HG02763 (cell line): ENCODE data around the gene CUX1.

Experiments used
- ATAC-seq: cut with Tn5 transposase; IDR thresholded peaks from one replicate; pipeline ENCODE4 v1.9.1; 2021; ENCODE audit warnings: mild to moderate bottlenecking, moderate library complexity; ENCODE audit not compliant: unreplicated experiment

CUX1 gene

GRCh38 chr7:102089175-102090098 is 272.0 kb downstream of the CUX1 start:
- ATAC-seq = no peak

DNA sequence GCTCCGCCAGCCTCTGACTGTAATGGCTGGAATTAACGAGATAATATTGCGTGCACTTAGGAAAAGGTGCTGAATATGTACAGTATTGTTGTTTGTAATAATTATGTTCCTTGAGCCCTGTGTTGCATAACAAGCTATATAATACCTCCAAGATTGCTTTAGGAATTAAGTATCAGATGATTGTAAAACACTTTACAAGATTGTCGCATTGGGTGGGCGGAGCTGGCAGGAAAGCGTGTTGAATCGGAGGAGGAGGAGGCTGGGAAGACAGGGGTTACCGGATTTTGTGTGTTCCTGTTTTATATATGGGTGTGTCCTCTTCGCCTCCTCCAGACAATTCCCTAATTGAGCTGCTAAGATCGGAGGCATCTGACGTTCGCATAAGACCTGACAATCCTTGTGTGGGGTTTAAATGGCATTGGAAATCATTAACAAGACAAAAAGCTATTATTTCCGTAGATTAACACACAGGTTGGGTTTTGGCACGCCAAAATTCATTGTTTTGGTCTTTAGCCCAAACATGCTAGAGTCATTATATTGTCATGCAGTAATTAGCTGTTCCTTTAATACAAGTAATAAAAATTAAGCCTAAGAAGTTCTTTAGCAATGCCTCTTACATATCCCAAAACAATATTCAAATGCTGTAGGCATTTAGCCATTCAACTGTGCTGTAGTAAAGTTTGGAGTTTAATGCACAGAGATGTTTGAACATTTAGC is 276.3 kb downstream of the CUX1 start:
- ATAC-seq = no peak

DNA sequence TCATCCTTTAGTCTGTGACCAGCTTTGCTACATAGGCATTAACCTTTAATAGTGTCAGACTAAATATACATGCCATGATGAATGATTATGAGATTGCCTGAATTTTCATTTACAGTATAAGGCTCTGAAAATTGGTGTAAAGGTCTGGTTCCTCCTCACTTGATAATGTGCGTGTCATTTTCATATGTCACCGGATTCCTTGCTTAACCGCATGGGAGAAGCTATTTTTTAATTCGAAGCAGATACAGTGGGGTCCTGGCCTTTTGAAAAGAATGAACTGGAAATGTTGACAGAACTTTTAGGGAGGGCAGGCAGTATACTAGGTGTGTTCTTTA is 276.9 kb downstream of the CUX1 start:
- no peak for ATAC-seq

GRCh38 chr7:102095321-102096011 is 278.0 kb downstream of the CUX1 start:
- ATAC-seq = no peak

- no peak for ATAC-seq
Measured at GRCh38 chr7:102096012-102096332, 278.5 kb downstream of the CUX1 start.

- no peak for ATAC-seq
Measured at GRCh38 chr7:102096706-102097427, 279.4 kb downstream of the CUX1 start.

DNA sequence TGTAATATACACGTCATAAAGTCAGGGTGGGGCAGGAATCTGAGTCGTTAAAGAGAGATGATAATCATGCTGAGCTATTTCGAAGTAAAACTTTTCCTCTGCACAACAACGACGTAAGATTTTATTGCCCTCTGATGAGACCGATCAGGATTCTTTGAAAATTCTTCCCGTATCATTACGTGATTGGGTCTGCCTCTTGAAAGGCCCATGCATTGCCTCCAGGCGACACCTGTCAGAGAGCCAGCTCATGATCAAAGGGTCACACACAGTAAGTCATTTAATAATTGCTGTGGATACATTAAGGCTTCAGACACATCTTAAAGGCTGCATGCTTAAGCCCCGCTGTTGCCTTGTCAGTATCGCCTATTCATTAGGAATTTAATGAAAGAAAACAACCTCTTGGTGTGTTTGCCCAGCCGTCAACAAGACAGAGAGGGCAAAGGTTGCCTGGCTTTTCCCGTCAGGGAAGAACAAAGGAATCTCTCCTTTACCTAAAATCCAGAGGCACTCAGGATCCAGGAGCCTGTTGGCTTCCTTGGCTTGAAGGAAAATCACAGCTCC is 280.3 kb downstream of the CUX1 start:
- no peak for ATAC-seq

DNA sequence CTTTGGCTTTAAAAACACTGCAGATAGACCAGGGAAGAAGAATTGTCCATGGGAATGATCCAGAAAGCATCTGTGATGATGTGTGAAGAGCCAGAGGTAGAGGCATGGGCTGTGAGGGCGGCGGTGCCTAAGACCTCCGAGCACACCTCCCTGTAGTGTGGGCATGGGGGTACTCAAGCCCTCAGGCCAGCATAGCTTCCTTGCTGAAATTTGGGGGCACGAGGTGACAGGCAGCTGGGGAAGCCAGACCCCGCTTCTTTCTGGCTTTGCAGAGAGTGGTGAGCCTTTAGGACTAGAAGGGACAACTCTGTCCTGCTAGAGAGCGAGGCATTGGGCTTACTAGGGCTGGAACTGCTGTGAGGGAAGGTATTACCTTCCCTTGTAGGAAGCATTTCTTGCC is 281.6 kb downstream of the CUX1 start:
- ATAC-seq = no peak

DNA sequence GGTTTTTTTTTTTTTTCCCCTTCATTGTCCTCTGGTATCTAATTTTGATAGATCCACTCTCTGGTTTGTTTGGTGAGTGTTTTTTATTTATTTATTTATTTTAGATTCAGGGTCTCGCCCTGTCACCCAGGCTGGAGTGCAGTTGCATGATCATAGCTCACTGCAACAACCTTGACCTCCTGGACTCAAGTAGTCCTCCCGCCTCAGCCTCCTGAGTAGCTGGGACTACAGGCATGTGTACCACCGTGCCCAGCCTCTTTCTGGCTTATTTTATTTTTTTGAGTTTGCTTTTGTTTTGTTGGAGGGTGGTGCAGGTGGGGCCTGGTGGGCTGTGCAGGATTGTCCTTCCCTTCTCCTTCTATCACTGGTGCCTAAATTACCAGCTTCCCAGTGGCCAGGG is 282.0 kb downstream of the CUX1 start:
- ATAC-seq = no peak

DNA sequence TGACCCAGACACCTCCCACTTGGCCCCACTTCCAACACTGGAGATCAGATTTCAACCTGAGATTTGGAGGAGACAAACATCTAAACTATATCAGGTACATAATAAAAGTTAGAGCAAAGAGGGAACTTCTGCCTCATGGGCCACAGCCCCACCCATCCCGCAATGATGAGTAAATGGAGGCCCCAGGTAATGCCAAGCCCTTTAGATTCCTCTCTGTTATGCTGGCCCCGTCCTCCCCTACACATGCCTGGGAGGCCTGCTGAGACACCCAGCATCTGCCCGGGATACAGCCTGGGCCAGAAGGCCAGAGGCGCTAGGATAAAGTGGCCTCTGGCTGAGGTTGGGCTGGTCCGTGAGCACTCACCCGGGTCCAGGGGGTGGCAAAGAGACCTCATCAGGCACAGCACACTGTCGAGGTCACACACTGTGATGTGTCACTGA is 283.7 kb downstream of the CUX1 start:
- ATAC-seq = no peak

- no peak for ATAC-seq
Measured at GRCh38 chr7:102101926-102102325, 284.5 kb downstream of the CUX1 start.

DNA sequence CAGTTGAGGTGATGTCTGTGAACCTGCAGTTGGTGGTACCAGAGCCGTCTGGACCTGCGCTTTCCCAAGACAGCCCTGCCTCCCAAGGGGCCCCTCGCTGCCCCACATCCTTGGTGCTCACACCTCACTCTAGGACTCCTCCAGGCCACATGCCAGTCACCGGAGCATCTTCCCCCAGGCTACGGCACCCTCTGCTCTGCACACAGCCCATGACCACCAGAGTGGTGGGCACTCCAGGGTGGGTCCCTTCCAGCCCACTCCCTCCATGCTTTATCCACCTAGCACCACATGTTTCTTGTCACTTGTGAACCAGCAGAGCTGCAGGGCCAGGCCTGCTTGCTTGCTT is 285.6 kb downstream of the CUX1 start:
- ATAC-seq = no peak

- no peak for ATAC-seq
Measured at GRCh38 chr7:102104245-102104644, 286.8 kb downstream of the CUX1 start.

DNA sequence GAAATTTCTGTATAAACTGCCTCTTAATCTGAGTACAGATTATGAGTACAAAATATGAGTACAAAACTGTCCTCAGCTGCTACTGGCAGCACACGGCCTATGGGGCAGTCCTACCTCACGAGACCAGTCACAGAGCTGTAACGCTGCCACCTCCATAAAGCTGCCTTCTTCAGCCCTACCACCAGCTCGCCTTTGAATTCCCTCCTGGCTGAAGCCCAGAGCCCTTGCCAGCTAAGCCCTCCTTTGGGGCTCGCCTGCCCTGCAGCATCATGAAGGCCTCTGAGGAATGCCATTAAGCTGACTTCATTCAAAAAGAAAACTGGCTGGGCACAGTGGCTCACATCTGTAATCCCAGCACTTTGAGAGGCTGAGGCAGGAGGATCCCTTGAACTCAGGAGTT is 289.2 kb downstream of the CUX1 start:
- no peak for ATAC-seq

DNA sequence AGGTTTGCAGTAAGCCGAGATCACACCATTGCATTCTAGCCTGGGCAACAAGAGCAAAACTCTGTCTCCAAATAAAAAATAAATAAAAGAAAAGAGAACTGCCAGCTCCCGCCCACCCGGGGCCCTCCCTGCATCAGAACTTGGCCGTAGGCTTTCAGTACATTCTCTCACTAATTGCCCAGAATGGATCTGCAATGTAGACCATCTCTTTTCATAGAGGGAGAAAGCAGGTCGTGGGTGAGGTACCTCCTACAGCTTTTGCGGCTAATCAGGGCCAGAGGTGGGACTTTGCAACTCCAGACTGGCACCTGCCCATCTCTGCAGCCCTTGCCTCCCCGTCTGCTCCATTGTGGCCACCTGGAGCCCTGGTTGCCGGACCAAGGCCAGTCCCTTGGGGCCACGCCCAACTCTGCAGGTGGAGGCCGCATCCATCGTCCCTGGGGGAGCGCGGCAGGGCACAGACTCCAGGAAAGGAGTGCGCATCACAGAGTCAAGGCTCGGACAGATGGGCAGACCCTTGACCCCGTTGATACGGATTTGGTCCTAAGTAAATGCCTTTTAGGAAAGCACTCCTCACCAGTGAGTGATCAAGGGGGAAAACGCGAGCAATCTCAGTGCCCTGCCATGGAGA is 290.2 kb downstream of the CUX1 start:
- ATAC-seq = no peak

DNA sequence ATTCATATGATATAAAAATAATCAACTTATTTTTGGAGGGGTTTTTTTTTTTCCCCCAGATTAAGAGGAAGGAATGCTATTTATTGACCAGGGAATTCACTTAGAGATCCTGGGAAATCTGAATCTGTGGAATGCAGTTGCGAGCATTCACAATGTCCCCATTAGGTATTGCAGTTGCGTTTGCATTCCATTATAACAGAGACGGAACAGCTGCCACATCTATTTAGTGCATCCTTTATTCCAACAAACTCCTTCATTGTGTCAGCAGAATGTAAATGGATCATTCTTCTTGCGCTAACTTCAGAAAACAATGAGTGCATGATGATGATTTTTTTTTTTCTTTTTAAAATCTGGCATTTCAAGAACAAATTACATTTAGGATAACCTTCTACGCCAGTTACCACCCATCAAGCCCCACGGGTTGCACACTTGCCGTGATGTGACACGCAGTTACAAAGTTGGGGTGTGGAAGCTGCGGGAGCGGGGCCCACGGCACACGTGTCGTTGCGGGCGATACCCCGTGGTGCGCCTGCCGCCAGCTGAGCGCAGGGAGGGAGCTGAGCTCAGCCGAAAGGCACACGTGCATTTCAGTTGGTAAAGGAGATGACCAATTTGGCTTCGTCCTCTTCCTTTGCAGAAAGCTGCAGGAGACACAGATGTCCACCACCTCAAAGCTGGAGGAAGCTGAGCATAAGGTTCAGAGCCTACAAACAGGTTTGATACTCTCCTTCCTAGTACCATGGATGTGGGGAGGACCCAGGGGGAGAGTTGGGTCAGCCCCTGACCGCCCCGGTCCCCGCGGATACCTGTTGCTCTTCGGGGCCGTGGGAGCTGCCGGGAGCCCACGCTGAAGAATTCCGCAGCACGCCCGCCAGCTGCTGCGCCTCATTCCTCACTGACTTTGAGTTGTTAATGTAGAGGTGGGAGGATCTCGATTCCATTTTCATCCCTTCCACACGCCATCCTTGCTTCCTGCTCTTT is 293.9 kb downstream of the CUX1 start:
- ATAC-seq = no peak

DNA sequence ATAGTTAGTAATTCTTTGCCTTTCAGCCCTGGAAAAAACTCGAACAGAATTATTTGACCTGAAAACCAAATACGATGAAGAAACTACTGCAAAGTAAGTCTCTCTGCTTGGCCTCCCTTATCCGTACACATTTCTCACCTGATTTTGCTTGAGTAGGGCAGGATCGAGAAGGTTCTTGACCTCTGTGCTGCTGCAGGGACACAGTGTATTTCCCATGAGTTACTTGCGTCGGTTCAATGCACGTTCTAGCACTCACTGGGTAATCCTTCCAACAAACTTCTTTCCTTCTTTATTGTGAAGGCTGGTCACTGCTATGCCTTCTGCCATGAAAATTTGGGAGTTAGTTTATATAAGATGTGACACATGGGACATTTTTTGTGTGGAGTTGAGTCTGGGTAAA is 297.8 kb downstream of the CUX1 start:
- no peak for ATAC-seq

- ATAC-seq = no peak
Measured at GRCh38 chr7:102115931-102116330, 298.5 kb downstream of the CUX1 start.

DNA sequence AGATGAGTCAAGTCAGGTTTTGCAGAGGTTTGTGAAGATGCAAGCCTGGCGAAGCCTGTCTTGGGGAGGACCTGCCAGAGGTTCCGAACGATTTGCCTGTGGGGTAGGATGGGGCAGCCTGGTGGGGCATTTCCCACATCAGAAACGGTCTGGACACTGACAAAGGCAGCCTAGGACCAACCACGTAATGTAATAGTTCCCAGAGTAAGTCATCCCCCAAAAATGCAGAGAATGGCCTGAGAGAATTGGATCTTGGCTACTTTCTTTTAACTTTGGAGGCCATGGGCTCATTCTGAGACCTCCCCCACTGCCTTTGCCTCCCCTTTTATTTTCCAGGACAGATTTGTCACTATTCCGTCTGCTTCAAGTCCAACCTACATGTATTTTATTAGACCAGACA is 300.3 kb downstream of the CUX1 start:
- no peak for ATAC-seq
